Measurements from ENCODE around the gene WIPI1.
"Not testable (repeated sequence)": the region's sequence is repeated elsewhere in the genome, so short reads cannot be mapped to it uniquely, and the experiment has no call there.

Gene WIPI1

DNA sequence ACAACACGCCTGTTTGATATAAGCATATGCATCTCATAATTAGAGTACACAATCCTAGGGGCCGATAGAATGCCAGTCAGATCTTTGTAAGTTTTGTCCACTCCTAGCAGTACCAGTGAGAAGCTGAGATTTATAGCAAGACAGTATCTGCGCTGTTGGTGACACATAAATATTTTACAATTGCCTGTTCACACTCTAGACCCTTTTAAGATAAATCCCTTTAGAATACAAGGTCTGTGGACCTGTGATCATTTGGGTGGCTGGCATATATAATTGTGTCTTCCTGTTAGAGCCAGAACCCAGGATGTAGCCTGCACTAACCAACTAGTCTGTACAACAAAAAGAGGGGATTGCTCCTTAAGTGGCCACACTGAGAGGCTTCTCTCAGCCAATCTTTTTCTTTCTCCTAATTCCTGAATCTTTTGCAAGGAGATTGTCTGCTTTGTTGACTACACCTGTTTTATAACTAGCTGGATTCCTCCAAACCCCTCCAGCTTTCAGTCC is 74.7 kb downstream of the WIPI1 start:
- no peak for DNase-seq

DNA sequence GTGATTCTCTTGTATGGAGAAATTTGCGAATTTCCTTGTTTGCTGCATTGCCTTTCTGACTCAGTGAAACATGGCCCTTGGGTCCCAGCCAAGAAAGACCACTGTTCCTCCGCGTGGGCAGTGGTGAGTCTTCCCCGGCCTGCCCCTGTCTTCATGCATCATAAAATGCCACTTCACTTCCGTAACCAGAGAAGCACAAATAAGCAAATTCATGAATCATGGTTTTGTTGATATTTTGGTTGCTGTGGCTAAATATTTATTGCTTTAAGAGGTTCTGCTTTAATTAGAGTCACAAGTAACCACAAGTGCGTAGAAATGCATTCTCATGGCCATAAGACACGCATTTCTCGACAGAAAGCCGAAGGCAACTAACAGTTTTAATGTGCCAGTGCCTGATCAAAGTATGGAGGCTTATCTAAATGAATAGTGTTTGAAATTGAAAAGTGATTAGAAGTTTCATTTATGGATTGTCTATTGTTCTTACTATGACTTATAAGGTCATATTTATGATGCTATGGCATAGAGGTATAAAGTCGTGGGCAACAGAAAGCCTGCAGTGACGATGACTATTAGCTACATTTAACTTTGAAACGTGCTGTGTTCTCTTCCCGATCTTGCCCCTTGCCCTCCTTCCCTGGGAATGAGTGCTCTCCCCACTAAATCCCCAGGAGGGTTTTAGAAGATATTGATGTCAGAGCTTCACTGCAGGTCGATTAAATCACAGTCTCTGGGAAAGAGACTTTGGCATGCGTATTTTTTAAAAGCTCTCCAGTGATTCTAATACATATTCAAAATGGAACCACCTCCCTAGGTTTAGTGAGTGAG is 76.0 kb downstream of the WIPI1 start:
- DNase-seq, result no peak

DNA sequence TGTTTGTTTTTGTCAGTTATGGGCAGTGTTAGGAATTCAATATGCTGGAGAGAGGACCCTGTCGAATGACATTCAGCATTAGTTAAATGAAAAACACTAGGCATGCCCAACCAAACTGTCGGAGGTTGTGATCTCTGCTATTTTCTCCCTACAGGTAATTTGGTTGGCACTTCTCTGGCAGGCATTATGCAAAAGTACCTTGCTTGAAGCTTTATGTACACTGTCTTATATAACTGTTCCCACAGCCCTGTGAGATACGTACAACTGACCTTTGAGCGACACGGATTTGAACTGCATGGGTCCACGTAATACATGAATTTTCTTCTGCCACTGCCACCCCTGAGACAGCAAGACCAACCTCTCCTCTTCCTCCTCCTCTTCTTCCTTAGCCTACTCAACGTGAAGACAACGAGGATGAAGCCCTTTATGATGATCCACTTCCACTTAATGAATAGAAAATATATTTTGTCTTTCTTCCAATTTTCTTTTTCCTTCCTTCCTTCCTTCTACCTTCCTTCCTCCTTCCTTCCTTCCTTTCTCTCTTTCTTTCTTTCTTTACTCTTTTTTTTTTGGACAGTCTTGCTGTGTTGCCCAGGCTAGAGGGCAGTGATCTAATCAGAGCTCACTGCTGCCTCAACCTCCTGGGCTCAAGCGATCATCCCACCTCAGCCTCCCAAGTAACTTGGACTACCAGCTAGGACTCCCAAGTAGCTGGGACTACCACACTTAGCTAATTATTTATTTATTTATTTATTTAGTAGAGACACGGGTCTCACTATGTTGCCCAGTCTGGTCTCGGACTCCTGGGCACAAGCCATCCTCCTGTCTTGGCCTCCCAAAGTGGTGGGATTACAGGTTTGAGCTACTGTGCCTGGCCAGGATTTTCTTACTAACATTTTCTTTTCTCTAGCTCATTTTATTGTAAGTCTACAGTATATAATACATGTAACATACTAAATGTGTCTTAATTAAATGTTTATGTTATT is 77.3 kb downstream of the WIPI1 start:
- DNase-seq, result no peak

DNA sequence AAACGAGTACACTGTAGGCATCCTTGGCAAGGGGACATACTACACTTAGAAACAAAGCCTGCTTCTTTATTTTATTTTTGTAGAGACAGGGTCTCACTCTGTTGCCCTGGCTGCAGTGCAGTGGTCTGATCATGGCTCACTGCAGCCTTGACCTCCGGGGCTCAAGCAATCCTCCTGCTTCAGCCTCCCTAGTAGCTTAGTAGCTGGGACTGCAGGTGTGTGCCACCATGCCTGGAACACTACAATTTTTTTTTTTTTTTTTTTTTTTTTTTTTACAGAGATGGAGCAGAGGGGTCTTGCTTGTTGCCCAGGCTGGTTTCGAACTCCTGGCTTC is 78.2 kb downstream of the WIPI1 start:
- no peak for DNase-seq

DNA sequence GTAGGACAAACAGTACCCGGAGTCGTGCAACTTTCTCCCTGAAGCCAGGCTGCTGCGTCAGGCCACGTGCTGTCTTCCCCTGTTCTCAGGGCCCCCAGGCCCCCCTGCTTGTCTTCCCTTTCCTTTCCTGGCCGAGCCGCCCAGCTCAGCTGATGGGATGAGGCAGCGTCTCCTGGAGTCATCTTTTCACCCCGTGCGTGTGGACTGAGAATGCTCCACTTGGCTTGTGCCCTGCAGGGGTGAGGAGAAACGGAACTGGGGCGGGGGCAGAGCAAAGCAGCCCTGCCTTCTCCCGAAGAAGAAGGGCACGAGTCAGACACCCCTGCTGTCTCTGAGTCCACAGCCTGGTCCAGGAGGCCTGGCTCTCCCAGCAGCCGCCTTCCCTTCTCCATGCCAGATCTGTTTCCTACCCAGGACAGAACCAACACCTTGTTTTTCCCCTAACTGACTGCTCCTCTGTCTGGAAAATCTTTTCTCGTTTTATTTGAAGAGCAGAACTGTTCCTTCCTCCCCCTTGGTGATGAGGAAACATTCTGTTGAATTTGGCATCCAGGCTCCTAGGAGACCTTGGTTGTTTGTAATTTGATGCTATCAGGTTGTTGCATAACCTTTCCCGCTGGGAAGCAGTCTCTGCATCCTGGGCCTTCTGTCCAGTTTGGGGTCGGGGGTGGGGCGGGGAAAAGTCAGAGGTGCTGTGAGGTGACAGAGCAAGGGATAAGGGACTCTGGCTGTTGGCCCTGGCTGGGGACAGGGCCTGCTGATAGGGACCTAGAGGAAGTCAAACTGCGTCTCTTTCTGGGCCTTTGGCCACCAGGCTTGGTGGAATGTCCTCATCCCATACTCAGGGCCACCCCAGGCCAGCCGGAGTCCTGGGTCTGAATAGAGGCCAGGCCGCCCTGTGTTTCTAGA is 78.8 kb downstream of the WIPI1 start:
- DNase-seq, result peak; percentile 37

DNA sequence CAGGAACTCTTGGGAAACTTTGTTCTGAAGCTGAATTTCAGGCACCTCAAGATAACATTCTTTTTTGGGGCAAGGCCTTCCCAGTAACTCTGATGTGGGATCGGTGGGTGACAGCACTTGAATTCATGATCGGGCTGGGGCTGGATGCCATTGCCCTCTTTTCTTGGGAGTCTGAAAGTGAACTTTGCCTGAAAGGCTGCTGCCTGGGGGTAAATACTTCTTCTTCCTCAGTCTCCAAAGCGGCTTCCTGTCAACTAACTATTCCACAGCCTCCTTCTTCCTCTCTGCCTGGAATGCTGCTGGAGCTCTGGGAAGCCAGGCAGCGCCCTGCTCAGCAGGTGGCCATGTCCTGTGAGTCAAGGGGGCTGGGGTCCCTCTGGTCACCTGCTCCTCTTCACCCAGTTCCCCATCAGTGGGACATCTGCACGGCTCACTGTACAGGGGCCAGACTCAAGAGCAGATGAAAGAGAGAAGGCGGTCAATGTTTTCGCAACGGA is 79.5 kb downstream of the WIPI1 start:
- DNase-seq, result no peak

DNA sequence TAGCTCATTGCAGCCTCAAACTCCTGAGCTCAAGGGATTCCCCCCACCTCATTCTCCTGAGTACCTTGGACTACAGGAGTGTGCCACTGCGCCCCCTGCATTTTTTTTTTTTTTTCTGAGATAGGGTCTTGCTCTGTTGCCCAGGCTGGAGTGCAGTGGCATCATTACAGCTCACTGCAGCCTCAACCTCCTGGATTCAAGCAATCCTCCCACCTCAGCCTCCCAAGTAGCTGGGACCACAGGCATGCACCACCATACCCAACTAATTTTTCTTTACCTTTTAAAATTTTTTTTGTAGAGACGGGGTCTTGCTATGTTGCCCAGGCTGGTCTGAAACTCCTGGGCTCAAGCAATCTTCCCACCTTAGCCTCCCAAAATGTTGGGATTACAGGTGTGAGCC is 81.1 kb downstream of the WIPI1 start:
- not testable (repeated sequence) for DNase-seq

DNA sequence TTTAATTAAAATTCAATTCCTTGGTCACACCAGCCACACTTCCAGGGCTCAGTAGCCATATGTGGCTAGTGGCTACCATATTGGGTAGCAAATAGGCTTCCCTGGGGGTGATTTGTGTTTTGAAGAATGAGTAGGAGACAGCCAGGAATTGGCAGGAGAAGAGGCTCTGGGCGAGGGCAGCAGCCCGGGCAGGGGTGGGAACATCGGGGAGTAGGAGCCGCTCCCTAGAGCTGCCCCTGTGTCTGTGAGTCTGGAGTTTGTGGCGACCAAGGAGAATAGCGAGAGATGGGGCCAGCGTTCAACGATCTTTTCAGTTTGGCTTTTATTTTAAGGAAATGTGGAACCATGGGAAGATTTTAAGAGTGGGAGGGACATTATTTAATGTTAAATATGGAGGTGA is 81.7 kb downstream of the WIPI1 start:
- no peak for DNase-seq

Data from NCI-H748 treated with DMSO at 0.1 percent for 48 hours (cell line).